GM12891 (cell line): ENCODE results near the gene FARP2.

Source experiments
- POU2F2 ChIP-seq: IDR thresholded peaks from 2 replicates; pipeline ENCODE4 v1.6.1; 2011; ENCODE audit warnings: low read depth, mild to moderate bottlenecking, control low read depth, low read length, moderate library complexity
- SPI1 ChIP-seq: IDR thresholded peaks from 2 replicates; pipeline ENCODE4 v1.6.1; 2011; ENCODE audit warnings: low read depth, low read length, control low read depth
- TAF1 ChIP-seq: IDR thresholded peaks from 2 replicates; pipeline ENCODE4 v1.6.1; 2011; ENCODE audit warnings: low read depth, low read length, control low read depth

DNA sequence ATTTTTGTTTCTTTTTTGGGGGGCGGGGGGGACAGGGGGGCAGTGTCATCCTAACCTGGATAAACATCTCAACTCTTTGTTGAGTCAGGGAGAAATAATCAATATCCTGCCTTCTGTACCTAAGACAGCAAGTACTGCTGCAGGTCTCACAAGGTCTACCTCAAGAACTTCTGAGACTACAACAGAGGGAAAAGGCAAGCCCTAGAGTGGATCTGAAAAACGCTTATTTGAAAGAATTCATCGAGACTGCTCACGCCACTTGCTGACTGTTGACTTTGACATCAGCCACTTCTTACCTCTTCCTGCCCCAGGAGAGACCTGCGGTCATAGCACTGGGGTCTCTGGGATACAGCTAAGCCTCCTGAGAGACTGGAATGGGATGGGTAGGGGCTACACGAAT, 49.0 kb upstream of the FARP2 start:
- TF ChIP-seq TAF1 (no peak), POU2F2 (no peak), SPI1 (no peak)
